GM21381 (cell line): ENCODE results near the gene FHL2.

Source experiments
- ATAC-seq: cut with Tn5 transposase; IDR thresholded peaks from one replicate; pipeline ENCODE4 v1.9.1; 2021; ENCODE audit warnings: mild to moderate bottlenecking, moderate library complexity; ENCODE audit not compliant: unreplicated experiment

Gene FHL2

DNA sequence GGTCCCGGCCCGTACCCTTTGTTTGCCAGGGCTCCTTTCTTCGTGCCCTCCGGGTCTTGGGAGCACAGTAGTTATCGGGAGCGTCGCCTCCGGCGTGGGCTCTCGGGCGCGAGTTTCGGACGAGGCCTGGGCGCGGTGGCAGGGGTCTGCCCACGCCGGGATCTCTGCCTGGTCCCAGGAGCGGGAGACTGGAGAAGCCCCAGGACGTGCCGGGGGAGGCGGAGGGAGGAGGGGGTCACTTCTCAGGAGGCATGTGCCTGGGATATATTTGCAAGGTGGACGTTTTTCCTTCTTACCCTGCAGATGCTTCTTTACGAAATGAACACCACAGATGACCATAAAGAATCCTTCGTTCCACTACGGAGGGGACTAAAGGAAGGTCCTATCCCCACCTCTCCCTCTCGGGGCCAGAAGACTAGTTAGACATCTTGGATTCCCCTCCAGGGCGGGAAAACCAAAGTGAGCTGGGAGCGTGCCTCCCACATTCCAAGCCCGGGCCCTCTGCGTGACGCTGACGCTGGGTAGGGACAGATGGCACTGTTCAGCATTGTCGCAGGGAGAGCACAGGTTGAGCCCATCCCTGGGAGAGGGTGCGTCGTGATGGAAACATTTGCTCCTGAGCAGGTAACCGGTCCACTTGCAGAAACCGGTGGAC, 483 bp upstream of the FHL2 start:
- ATAC-seq, result no peak

- no peak for ATAC-seq
Observed at GRCh38 chr2:105397953-105398335, 907 bp downstream of the FHL2 start.

GRCh38 chr2:105397025-105397722, 1.7 kb downstream of the FHL2 start:
- no peak for ATAC-seq

DNA sequence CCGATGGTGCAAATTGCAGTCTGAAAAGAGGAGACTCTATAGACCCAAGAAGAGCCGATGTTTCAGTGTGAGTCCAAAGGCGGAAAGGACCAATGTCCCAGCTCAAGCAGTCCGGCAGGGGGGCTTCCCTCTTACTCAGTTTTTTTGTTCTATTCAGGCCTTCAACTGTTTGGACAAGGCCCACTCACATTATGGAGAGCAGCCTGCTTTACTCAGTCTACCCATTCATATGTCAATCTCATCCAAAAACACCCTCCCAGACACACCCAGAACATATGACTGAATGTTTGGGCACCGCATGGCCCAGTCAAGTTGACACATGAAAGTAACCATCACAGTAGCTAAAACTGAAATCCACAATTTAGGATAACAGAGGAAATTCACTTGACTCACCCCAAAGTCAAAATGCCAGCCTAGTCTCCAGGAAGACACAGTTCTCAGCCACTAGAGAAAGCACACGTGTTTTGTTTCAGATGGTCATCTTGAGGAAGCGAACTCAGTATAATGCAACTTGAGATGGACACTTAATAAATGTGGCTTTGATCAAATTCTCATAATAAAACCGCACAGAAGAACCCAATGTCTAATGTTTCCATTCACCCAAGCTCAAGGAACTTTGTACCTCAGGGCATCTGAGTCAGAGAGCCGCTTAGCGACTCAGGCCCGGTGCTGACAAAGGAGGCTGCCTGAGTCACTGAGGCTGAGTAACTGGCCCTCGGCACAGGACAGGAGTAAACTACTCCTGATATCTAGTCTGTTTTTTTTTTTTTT, 2.4 kb downstream of the FHL2 start:
- ATAC-seq, result no peak

GRCh38 chr2:105395691-105396090, 3.2 kb downstream of the FHL2 start:
- no peak for ATAC-seq

GRCh38 chr2:105394951-105395611, 3.8 kb downstream of the FHL2 start:
- ATAC-seq, result no peak

GRCh38 chr2:105393373-105394055, 5.3 kb downstream of the FHL2 start:
- ATAC-seq, result no peak

GRCh38 chr2:105391763-105392662, 6.8 kb downstream of the FHL2 start:
- no peak for ATAC-seq

GRCh38 chr2:105391058-105391627, 7.7 kb downstream of the FHL2 start:
- no peak for ATAC-seq

DNA sequence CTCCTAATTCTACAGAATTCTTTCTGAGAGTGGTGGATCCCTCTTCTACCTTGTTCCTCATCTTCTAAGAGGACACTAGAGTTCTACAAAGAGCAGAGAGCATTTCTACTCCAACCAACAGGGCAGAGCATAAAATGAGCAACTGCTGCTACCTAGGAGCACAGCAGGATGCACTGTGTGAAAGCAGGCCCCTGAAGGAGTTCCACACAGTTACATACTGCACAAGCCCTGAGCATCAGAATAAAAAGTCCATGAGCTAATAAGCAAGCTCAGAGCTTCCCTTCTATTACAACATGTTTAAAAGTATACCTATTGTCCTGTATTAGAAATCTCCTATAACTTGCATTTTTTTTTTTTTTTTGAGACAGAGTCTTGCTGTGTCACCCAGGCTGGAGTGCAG, 8.4 kb downstream of the FHL2 start:
- ATAC-seq, result no peak

GRCh38 chr2:105388971-105389381, 9.9 kb downstream of the FHL2 start:
- no peak for ATAC-seq

GRCh38 chr2:105387225-105387624, 11.6 kb downstream of the FHL2 start:
- ATAC-seq, result no peak

- ATAC-seq, result no peak
Observed at GRCh38 chr2:105385731-105386540, 12.9 kb downstream of the FHL2 start.

DNA sequence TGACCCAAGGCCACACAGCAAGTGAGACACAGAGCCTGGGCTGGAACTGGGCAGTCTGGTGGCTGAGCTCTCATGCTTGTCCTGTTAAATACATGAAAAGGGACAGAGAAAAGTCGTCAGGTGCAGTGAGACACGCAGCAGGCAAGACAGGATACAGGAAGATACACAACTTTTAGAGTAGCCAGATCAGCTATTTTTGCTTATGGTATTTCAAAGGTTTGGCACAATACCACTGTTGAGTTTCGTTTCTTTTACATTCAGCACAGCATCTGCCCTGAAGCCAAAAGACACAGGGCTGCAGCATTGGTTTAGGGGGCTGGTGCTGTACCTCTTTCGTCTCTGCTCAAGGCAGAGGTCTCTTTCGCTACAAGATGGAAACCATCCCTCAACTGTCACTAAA, 14.0 kb downstream of the FHL2 start:
- no peak for ATAC-seq

DNA sequence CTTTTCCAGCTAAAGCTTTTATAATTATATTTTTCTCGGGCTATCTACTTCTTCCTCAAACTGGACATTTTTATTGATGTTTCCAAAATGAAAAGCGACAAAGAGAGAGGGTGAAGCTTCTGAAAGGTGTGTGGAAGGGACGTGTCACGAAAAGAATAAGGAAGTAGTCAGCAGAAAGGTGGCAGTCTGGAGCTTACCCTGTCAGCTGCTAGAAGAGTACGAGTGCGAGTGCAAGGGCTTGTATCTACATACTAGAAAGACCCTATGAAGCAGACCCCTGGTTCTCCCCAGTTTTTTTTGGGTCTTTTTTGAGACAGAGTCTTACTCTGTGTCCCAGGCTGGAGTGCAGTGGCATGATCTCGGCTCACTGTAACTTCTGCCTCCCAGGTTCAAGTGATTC, 14.6 kb downstream of the FHL2 start:
- no peak for ATAC-seq

DNA sequence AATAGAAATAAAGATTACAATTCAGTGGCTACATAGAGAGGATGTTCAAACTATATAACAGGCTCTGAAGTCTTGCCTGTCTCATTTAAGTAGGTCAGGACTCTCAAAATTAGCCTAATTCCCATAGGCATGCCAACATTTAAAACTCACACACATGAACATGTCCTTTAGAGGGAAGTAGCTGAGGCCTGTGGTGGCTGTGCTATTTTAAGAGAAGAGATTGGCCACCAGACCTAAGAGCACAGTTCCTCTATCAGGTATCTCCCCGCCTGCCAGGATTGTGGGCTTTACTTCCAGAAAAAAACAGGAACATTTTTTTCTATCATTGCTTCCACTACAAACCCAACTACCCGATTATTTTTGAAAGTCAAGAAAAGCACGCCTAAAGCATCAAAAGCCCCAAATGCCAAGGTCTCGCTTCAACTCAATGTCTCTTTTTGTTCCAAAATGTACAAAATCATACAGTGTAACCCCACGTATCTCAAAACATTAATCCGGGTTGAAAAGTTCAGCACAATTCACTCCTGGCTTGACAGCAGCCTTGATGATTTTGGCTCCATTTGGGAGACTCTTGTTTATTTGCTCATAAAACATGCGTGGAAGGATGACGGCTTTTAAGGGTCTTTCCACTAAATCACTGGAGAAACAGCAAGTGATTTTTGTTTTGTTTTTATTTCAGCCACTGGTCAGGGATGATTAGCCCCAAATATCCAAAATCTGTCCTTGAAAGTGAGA, 15.3 kb downstream of the FHL2 start:
- ATAC-seq, result no peak

GRCh38 chr2:105382177-105382576, 16.7 kb downstream of the FHL2 start:
- ATAC-seq, result no peak

- no peak for ATAC-seq
Observed at GRCh38 chr2:105381101-105381668, 17.7 kb downstream of the FHL2 start.
